GM23338 (cell line): Measurements from ENCODE around the gene CRYBG3. TPM values are rescaled to one million over a fixed set of nuclear protein-coding genes. Genes with fewer than 3 reads are reported as not detected.

Source experiments
- ATAC-seq: fragments of 200-7000 bp; cut with Tn5 transposase; 3 replicates; pipeline ENCODE4 v1.9.1; 2020
- DNase-seq: peaks from one replicate; pipeline ENCODE4 v3.0.0-alpha.2; 2015; ENCODE audit warnings: low spot score
- H2AFZ ChIP-seq: fragments of 200-600 bp; sonication (generic); 2 replicates; pipeline ENCODE4 v1.8.0; 2016; ENCODE audit warnings: antibody characterized with exemption, mild to moderate bottlenecking, moderate library complexity
- H3F3A ChIP-seq: fragments of 200-600 bp; sonication (generic); replicated peaks from 2 replicates; pipeline ENCODE4 v1.8.0; 2017; ENCODE audit warnings: antibody characterized with exemption, mixed run types, low read depth
- H3K27ac ChIP-seq: fragments of 200-600 bp; sonication (generic); 2 replicates; pipeline ENCODE4 v1.6.1; 2016; ENCODE audit warnings: low read depth
- H3K27me3 ChIP-seq: fragments of 200-600 bp; sonication (generic); 2 replicates; pipeline ENCODE4 v1.8.0; 2016; ENCODE audit warnings: mild to moderate bottlenecking, mixed run types, moderate library complexity; ENCODE audit not compliant: insufficient read depth
- H3K36me3 ChIP-seq: fragments of 200-600 bp; sonication (generic); 2 replicates; pipeline ENCODE4 v1.8.0; 2016; ENCODE audit warnings: mild to moderate bottlenecking; ENCODE audit not compliant: insufficient read depth
- H3K4me1 ChIP-seq: fragments of 200-600 bp; sonication (generic); 2 replicates; pipeline ENCODE4 v1.8.0; 2016; ENCODE audit warnings: mild to moderate bottlenecking, moderate library complexity; ENCODE audit not compliant: insufficient read depth
- H3K4me2 ChIP-seq: fragments of 200-600 bp; sonication (generic); 2 replicates; pipeline ENCODE4 v1.7.1; 2017; ENCODE audit warnings: mixed run types
- H3K4me3 ChIP-seq: fragments of 200-600 bp; sonication (generic); 2 replicates; pipeline ENCODE4 v1.6.1; 2016; ENCODE audit warnings: mixed run types
- H3K79me2 ChIP-seq: fragments of 200-600 bp; sonication (generic); replicated peaks from 2 replicates; pipeline ENCODE4 v1.8.0; 2017; ENCODE audit warnings: mild to moderate bottlenecking; ENCODE audit not compliant: insufficient read depth
- H3K9me2 ChIP-seq: fragments of 200-600 bp; sonication (generic); 2 replicates; pipeline ENCODE4 v1.8.0; 2017; ENCODE audit not compliant: insufficient read depth
- H4K20me1 ChIP-seq: fragments of 200-600 bp; sonication (generic); replicated peaks from 2 replicates; pipeline ENCODE4 v1.8.0; 2017; ENCODE audit warnings: mild to moderate bottlenecking; ENCODE audit not compliant: insufficient read depth
- H3K27ac Mint-ChIP-seq: 2 replicates; pipeline ENCODE4 v1.8.0; 2020; ENCODE audit warnings: inconsistent platforms, mild to moderate bottlenecking, moderate library complexity, mixed read lengths
- H3K27me3 Mint-ChIP-seq: 3 replicates; pipeline ENCODE4 v1.8.0; 2022; ENCODE audit warnings: low read depth, mild to moderate bottlenecking, moderate library complexity, mixed read lengths, inconsistent platforms; ENCODE audit not compliant: insufficient read depth, poor library complexity
- H3K36me3 Mint-ChIP-seq: 3 replicates; pipeline ENCODE4 v1.8.0; 2021; ENCODE audit warnings: low read depth, mild to moderate bottlenecking, inconsistent platforms, moderate library complexity, mixed read lengths
- H3K4me1 Mint-ChIP-seq: 3 replicates; pipeline ENCODE4 v1.8.0; 2020; ENCODE audit warnings: mild to moderate bottlenecking, inconsistent platforms, mixed read lengths
- H3K4me3 Mint-ChIP-seq: 3 replicates; pipeline ENCODE4 v1.8.0; 2021; ENCODE audit warnings: moderate library complexity, mild to moderate bottlenecking, inconsistent platforms, mixed read lengths
- H3K9me3 Mint-ChIP-seq: 3 replicates; pipeline ENCODE4 v1.8.0; 2020; ENCODE audit warnings: moderate library complexity, mild to moderate bottlenecking, inconsistent platforms, mixed read lengths
- CREB1 ChIP-seq: fragments of 250-450 bp; sonication (Bioruptor Pico); IDR thresholded peaks from 2 replicates; pipeline ENCODE4 v1.5.0; 2020; ENCODE audit warnings: low read depth, mild to moderate bottlenecking, moderate library complexity
- CTCF ChIP-seq, 2 experiments: fragments of 200-600 bp in 1 of 2; sonication (generic) in 1 of 2; conservative IDR thresholded peaks; 2 replicates each; pipeline versions ENCODE4 v1.5.1 to v1.6.1; 2016 to 2017; ENCODE audit warnings: antibody characterized with exemption in 2 of 2, low read depth in 2 of 2, mild to moderate bottlenecking in 2 of 2, moderate library complexity in 1 of 2
- ETS1 ChIP-seq: IDR thresholded peaks from 2 replicates; pipeline ENCODE4 v1.6.1; 2016; ENCODE audit warnings: antibody characterized with exemption
- EZH2 ChIP-seq: fragments of 200-600 bp; sonication (generic); IDR thresholded peaks from one replicate; pipeline ENCODE4 v1.8.0; 2017; ENCODE audit warnings: antibody characterized with exemption, mild to moderate bottlenecking, low read depth; ENCODE audit not compliant: unreplicated experiment
- EZH2phosphoT487 ChIP-seq: fragments of 200-600 bp; sonication (generic); IDR thresholded peaks from one replicate; pipeline ENCODE4 v1.8.1; 2018; ENCODE audit warnings: antibody characterized with exemption; ENCODE audit not compliant: unreplicated experiment
- JUNB ChIP-seq: IDR thresholded peaks from one replicate; pipeline ENCODE4 v1.6.1; 2016; ENCODE audit warnings: antibody characterized with exemption; ENCODE audit not compliant: unreplicated experiment
- NANOG ChIP-seq: IDR thresholded peaks from 2 replicates; pipeline ENCODE4 v1.6.1; 2016; ENCODE audit warnings: antibody characterized with exemption, borderline replicate concordance
- POLR2AphosphoS5 ChIP-seq: IDR thresholded peaks from 2 replicates; pipeline ENCODE4 v1.6.1; 2016; ENCODE audit warnings: antibody characterized with exemption, low read depth
- STAT1 ChIP-seq: IDR thresholded peaks from one replicate; pipeline ENCODE4 v1.6.1; 2016; ENCODE audit warnings: antibody characterized with exemption; ENCODE audit not compliant: unreplicated experiment
- ZNF114 ChIP-seq: fragments of 250-450 bp; sonication (Bioruptor Pico); IDR thresholded peaks from 2 replicates; pipeline ENCODE4 v1.5.0; 2020; ENCODE audit warnings: mild to moderate bottlenecking, moderate library complexity
- ZNF331 ChIP-seq: fragments of 250-450 bp; sonication (Bioruptor Pico); IDR thresholded peaks from 2 replicates; pipeline ENCODE4 v1.5.0; 2020; ENCODE audit warnings: low read depth, mild to moderate bottlenecking, moderate library complexity
- polyA plus RNA-seq: library from polyadenylated mRNA; unstranded; fragments of >200 nt; fragmentation: Nextera tagmentation; extraction: Ambion mirVana; gene quantifications from 2 replicates; pipeline ENCODE4 v1.2.1, GENCODE V29; 2016
- total RNA-seq: library from RNA; depleted of rRNA; stranded (reverse); fragments of >200 nt; shearing (Covaris generic); gene quantifications from 2 replicates; pipeline ENCODE4 v1.2.3, GENCODE V29; 2014
- TF ChIP-seq, protein P1 (sequence below): IDR thresholded peaks from one replicate; pipeline ENCODE4 v1.6.1; 2018; ENCODE audit warnings: antibody characterized with exemption; ENCODE audit not compliant: unreplicated experiment
- TF ChIP-seq, protein P2 (sequence below): fragments of 250-450 bp; sonication (Bioruptor Pico); IDR thresholded peaks from 2 replicates; pipeline ENCODE4 v1.5.0; 2020; ENCODE audit warnings: mild to moderate bottlenecking, moderate library complexity

CRYBG3 gene
- total and polyA plus RNA-seq, 2 experiments from 2014 or later, result 2.3 to 8.9 TPM

DNA sequence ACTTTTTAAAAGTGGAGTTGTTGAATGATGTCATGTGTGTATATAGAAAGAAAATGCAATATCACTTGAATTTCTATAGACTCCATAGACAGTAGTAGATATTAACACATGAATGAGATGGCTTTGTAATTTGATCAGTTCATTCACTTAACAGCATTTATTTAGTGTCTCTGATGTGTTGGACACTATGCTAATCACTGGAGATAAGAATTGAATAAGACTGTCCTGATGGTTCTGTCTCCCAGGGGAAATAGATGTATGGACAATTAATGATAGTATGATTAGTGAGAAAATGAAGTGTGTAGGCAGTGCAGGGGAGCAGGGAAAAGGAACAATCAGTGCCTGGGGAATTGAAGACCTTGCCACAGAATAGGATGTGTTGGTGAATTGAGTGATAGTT, 77.5 kb downstream of the CRYBG3 start:
- Mint-ChIP-seq H3K9me3 (no peaks in the 10 kb centered on the region), H3K36me3 (peaks cover under 1% of the 10 kb centered on the region; the same call in 1 of the 3 replicates), H3K27ac (no peak overlapping the region), H3K4me3 (no peak overlapping the region), H3K27me3 (no peaks in the 10 kb centered on the region), H3K4me1 (peaks cover 30% of the 10 kb centered on the region; the same call in 2 of the 3 replicates)
- no peak overlapping the region for H2AFZ ChIP-seq
- no peak overlapping the region for H3K27ac ChIP-seq
- H3K27me3 ChIP-seq, result no peaks in the 10 kb centered on the region
- no peaks in the 10 kb centered on the region for H3K36me3 ChIP-seq
- H3K4me3 ChIP-seq, result no peak overlapping the region
- H3K4me1 ChIP-seq, result peaks cover 20% of the 10 kb centered on the region
- ATAC-seq (no peak), DNase-seq (no peak)
- no peak for TF ChIP-seq ZNF331 (CRISPR knock-in tag)
- no peak for TF ChIP-seq ZNF114 (CRISPR knock-in tag)
- TF ChIP-seq, protein P1, sequence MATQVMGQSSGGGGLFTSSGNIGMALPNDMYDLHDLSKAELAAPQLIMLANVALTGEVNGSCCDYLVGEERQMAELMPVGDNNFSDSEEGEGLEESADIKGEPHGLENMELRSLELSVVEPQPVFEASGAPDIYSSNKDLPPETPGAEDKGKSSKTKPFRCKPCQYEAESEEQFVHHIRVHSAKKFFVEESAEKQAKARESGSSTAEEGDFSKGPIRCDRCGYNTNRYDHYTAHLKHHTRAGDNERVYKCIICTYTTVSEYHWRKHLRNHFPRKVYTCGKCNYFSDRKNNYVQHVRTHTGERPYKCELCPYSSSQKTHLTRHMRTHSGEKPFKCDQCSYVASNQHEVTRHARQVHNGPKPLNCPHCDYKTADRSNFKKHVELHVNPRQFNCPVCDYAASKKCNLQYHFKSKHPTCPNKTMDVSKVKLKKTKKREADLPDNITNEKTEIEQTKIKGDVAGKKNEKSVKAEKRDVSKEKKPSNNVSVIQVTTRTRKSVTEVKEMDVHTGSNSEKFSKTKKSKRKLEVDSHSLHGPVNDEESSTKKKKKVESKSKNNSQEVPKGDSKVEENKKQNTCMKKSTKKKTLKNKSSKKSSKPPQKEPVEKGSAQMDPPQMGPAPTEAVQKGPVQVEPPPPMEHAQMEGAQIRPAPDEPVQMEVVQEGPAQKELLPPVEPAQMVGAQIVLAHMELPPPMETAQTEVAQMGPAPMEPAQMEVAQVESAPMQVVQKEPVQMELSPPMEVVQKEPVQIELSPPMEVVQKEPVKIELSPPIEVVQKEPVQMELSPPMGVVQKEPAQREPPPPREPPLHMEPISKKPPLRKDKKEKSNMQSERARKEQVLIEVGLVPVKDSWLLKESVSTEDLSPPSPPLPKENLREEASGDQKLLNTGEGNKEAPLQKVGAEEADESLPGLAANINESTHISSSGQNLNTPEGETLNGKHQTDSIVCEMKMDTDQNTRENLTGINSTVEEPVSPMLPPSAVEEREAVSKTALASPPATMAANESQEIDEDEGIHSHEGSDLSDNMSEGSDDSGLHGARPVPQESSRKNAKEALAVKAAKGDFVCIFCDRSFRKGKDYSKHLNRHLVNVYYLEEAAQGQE, result no peak
- no peak for TF ChIP-seq STAT1
- TF ChIP-seq EZH2phosphoT487, result no peak
- TF ChIP-seq, protein P2, sequence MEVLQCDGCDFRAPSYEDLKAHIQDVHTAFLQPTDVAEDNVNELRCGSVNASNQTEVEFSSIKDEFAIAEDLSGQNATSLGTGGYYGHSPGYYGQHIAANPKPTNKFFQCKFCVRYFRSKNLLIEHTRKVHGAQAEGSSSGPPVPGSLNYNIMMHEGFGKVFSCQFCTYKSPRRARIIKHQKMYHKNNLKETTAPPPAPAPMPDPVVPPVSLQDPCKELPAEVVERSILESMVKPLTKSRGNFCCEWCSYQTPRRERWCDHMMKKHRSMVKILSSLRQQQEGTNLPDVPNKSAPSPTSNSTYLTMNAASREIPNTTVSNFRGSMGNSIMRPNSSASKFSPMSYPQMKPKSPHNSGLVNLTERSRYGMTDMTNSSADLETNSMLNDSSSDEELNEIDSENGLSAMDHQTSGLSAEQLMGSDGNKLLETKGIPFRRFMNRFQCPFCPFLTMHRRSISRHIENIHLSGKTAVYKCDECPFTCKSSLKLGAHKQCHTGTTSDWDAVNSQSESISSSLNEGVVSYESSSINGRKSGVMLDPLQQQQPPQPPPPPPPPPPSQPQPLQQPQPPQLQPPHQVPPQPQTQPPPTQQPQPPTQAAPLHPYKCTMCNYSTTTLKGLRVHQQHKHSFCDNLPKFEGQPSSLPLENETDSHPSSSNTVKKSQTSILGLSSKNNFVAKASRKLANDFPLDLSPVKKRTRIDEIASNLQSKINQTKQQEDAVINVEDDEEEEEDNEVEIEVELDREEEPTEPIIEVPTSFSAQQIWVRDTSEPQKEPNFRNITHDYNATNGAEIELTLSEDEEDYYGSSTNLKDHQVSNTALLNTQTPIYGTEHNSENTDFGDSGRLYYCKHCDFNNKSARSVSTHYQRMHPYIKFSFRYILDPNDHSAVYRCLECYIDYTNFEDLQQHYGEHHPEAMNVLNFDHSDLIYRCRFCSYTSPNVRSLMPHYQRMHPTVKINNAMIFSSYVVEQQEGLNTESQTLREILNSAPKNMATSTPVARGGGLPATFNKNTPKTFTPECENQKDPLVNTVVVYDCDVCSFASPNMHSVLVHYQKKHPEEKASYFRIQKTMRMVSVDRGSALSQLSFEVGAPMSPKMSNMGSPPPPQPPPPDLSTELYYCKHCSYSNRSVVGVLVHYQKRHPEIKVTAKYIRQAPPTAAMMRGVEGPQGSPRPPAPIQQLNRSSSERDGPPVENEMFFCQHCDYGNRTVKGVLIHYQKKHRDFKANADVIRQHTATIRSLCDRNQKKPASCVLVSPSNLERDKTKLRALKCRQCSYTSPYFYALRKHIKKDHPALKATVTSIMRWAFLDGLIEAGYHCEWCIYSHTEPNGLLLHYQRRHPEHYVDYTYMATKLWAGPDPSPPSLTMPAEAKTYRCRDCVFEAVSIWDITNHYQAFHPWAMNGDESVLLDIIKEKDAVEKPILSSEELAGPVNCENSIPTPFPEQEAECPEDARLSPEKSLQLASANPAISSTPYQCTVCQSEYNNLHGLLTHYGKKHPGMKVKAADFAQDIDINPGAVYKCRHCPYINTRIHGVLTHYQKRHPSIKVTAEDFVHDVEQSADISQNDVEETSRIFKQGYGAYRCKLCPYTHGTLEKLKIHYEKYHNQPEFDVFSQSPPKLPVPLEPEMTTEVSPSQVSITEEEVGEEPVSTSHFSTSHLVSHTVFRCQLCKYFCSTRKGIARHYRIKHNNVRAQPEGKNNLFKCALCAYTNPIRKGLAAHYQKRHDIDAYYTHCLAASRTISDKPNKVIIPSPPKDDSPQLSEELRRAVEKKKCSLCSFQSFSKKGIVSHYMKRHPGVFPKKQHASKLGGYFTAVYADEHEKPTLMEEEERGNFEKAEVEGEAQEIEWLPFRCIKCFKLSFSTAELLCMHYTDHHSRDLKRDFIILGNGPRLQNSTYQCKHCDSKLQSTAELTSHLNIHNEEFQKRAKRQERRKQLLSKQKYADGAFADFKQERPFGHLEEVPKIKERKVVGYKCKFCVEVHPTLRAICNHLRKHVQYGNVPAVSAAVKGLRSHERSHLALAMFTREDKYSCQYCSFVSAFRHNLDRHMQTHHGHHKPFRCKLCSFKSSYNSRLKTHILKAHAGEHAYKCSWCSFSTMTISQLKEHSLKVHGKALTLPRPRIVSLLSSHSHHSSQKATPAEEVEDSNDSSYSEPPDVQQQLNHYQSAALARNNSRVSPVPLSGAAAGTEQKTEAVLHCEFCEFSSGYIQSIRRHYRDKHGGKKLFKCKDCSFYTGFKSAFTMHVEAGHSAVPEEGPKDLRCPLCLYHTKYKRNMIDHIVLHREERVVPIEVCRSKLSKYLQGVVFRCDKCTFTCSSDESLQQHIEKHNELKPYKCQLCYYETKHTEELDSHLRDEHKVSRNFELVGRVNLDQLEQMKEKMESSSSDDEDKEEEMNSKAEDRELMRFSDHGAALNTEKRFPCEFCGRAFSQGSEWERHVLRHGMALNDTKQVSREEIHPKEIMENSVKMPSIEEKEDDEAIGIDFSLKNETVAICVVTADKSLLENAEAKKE (CRISPR knock-in tag), result no peak
- TF ChIP-seq CTCF (conservative IDR thresholded peaks at IDR 0.05; ENCODE audit: low read depth in 2 of 2), result no peak
- TF ChIP-seq NANOG, result no peak
- no peak for TF ChIP-seq ETS1
- TF ChIP-seq EZH2, result no peak
- TF ChIP-seq CREB1, result no peak
- TF ChIP-seq POLR2AphosphoS5, result no peak
- TF ChIP-seq JUNB, result no peak
- no peak overlapping the region for H3K4me2 ChIP-seq
- H4K20me1 ChIP-seq, result no peaks in the 10 kb centered on the region
- no peaks in the 10 kb centered on the region for H3F3A ChIP-seq
- H3K9me2 ChIP-seq, result no peaks in the 10 kb centered on the region
- H3K79me2 ChIP-seq, result no peaks in the 10 kb centered on the region
